PFSK-1 (cell line): ENCODE data around the gene ACOT7.

Source experiments
- FOXP2 ChIP-seq: optimal IDR thresholded peaks from 2 replicates; pipeline ENCODE3; 2011; ENCODE audit warnings: borderline replicate concordance, control low read depth, inconsistent platforms; ENCODE audit not compliant: insufficient read depth; ENCODE audit errors: extremely low read length, extremely low read depth
- POLR2AphosphoS5 ChIP-seq: IDR thresholded peaks from 2 replicates; pipeline ENCODE4 v1.6.1; 2012; ENCODE audit warnings: low read depth, mild to moderate bottlenecking, control low read depth, low read length, moderate library complexity
- REST ChIP-seq, 2 experiments: IDR thresholded peaks; 2 replicates each; pipeline versions ENCODE4 v1.6.1 to v1.8.0; 2011 to 2012; ENCODE audit warnings: low read depth in 2 of 2, low read length in 2 of 2, control low read depth in 1 of 2, inconsistent platforms in 1 of 2, mild to moderate bottlenecking in 1 of 2, moderate library complexity in 1 of 2; ENCODE audit not compliant: insufficient read depth in 1 of 2
- SIN3A ChIP-seq: IDR thresholded peaks from 2 replicates; pipeline ENCODE4 v1.6.1; 2012; ENCODE audit warnings: mild to moderate bottlenecking, low read length, moderate library complexity, borderline replicate concordance; ENCODE audit not compliant: insufficient read depth
- TAF1 ChIP-seq: IDR thresholded peaks from 2 replicates; pipeline ENCODE4 v1.6.1; 2012; ENCODE audit warnings: low read length, control low read depth, borderline replicate concordance; ENCODE audit not compliant: insufficient read depth

Gene ACOT7

DNA sequence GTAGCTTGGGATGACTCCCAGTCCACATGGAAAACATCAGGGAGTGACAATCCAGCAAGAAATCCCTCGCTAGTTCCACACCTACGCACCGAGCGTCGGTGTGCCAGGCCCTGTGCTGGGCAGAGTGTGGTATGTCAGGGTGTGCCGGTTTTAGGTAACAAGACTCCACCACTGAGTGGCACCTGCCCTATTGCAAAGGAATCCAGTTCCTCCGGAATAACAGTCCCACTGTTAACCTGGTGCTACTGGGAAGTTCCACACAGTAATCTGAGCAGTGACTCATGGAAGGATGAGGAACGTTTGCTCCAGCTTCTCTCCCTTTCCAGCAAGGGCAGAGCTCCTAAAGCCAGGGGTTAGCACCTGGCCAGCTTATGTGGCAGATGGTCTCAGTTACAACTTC, 173.3 kb downstream of the ACOT7 start:
- no peak for TF ChIP-seq TAF1
- TF ChIP-seq POLR2AphosphoS5: no peak; the same call in 1 of the 2 replicates
- no peak for TF ChIP-seq SIN3A
- TF ChIP-seq REST (IDR thresholded peaks at IDR 0.05; ENCODE audit: insufficient read depth in 1 of 2, low read depth in 2 of 2, low read length in 2 of 2): no peak
- TF ChIP-seq FOXP2: no peak

DNA sequence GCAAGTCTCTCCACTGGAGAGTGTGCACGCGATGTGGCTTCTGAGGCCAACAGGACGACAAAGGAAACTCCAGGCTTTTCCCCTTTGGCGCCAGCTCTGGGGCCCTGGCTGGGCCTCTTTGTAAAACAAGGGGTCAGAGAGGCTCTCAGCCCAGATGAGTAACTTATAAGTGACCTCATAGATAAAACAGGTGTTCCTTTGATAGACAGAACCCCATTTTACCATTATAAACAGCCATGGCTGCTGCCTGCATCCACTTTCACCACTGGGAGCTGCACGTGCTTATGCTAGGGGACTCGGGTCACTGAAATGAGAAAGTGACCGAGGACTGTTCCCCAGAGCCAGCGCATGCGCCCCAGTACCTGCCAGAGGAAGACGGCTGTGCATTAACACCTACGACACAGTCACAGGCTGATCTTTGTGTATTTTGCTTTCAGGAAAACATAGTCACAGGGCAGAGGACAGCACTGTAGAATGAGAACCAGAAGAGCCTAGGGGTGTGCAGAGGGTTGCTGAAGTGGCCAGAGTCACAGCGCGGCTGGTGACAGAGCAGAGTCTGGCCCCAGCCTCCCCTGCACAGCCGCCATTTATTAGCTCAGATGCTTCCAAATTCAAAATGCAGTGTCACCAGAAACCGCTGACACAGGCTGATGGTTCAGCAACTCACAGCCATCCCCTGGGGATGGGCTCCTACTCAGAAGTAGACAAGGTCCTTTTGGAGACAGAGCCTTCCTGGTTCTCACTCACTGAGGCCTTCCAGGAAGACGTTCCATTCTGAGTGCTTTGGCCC, 175.0 kb downstream of the ACOT7 start:
- TF ChIP-seq FOXP2 (no peak), POLR2AphosphoS5 (no peak), SIN3A (no peak), REST (IDR thresholded peaks at IDR 0.05; ENCODE audit: insufficient read depth in 1 of 2, low read depth in 2 of 2, low read length in 2 of 2) (no peak), TAF1 (no peak)
